Lung microvascular endothelial cell (primary cell): ENCODE data around the gene RUNX2. TPM values are rescaled to one million over a fixed set of nuclear protein-coding genes. Genes with fewer than 3 reads are reported as not detected.
A peak's percentile ranks its signal among the peaks of the same experiment; 100 is the strongest.
"Not testable (repeated sequence)": the region's sequence is repeated elsewhere in the genome, so short reads cannot be mapped to it uniquely, and the experiment has no call there.

Source experiments
- DNase-seq, 2 donors: peaks; one replicate each; pipeline versions ENCODE4 v3.0.0 to v3.0.0-alpha.2; 2010; ENCODE audit warnings: low read depth in 2 of 2
- total RNA-seq: library from RNA; depleted of rRNA; stranded (reverse); fragments of >200 nt; gene quantifications from 2 replicates; pipeline ENCODE4 v1.2.1, GENCODE V29; 2014

Gene RUNX2
- total RNA-seq, 1 donor from 2014 or later: not detected

- DNase-seq: peak; percentile 23 to 92
Measured at GRCh38 chr6:45454008-45454911, 126.1 kb downstream of the RUNX2 start.

GRCh38 chr6:45455408-45455807, 127.3 kb downstream of the RUNX2 start:
- no peak for DNase-seq

GRCh38 chr6:45457141-45457540, 129.0 kb downstream of the RUNX2 start:
- no peak for DNase-seq

- DNase-seq: no peak
Measured at GRCh38 chr6:45458672-45459071, 130.5 kb downstream of the RUNX2 start.

- DNase-seq: no peak
Measured at GRCh38 chr6:45460166-45460565, 132.0 kb downstream of the RUNX2 start.

GRCh38 chr6:45461486-45461885, 133.4 kb downstream of the RUNX2 start:
- no peak for DNase-seq

GRCh38 chr6:45462190-45463134, 134.3 kb downstream of the RUNX2 start:
- no peak for DNase-seq

- DNase-seq: no peak
Measured at GRCh38 chr6:45464685-45465084, 136.6 kb downstream of the RUNX2 start.

- no peak for DNase-seq
Measured at GRCh38 chr6:45466686-45467085, 138.6 kb downstream of the RUNX2 start.

GRCh38 chr6:45467417-45467816, 139.3 kb downstream of the RUNX2 start:
- not testable (repeated sequence) for DNase-seq

GRCh38 chr6:45467853-45468252, 139.7 kb downstream of the RUNX2 start:
- no peak for DNase-seq

GRCh38 chr6:45469663-45470062, 141.5 kb downstream of the RUNX2 start:
- DNase-seq: no peak

GRCh38 chr6:45470131-45470738, 142.1 kb downstream of the RUNX2 start:
- DNase-seq: no peak

- no peak for DNase-seq
Measured at GRCh38 chr6:45472382-45472781, 144.3 kb downstream of the RUNX2 start.

- DNase-seq: no peak
Measured at GRCh38 chr6:45473121-45473993, 145.2 kb downstream of the RUNX2 start.

GRCh38 chr6:45474376-45474775, 146.2 kb downstream of the RUNX2 start:
- DNase-seq: no peak

GRCh38 chr6:45476341-45476740, 148.2 kb downstream of the RUNX2 start:
- DNase-seq: no peak

- DNase-seq: no peak
Measured at GRCh38 chr6:45477278-45477677, 149.1 kb downstream of the RUNX2 start.

GRCh38 chr6:45477790-45478189, 149.7 kb downstream of the RUNX2 start:
- DNase-seq: no peak

- DNase-seq: peak; percentile 64 to 85
Measured at GRCh38 chr6:45478240-45478639, 150.1 kb downstream of the RUNX2 start.
